GM10847 (cell line): ENCODE data around the gene CENPK.

Source experiments
- POLR2A ChIP-seq: IDR thresholded peaks from 2 replicates; pipeline ENCODE4 v1.6.1; 2011; ENCODE audit not compliant: insufficient read length; ENCODE audit errors: extremely low read depth

Gene CENPK

DNA sequence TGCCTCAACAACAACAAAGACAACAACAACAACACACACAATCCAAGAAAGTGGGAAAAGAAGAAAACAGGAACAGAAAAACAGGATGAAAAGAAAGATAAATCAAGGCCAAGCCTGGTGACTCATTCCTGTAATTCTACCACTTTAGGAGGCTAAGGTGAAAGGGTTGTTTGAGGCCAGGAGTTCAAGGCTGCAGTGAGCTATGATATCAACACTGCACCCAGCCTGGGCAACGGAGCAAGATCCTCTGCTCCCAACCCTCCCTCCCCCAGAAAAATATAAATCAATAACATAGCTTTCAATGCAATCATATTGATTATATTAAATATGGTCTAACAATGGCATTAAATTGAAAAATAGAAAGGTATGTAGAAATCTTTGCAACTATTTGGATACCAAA is 32.1 kb downstream of the CENPK start:
- no peak for TF ChIP-seq POLR2A

DNA sequence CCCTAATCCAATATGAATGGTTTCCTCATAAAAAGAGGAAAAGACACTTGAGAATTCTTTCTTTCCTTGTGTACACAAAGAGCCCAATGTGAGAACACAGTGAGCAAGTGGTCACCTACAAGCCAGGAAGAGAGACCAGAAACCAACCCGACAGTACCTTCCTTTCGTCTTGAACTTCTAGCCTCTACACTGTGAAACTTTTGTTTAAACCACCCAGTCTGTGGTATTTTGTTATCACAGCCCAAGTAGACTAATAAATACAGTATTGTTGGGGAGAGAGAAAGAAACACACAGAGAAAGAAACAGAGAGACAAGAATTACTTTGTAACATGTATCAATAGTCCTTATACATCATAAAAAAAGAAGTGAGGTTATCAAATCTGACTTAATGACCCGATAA is 37.2 kb downstream of the CENPK start:
- TF ChIP-seq POLR2A: no peak

- TF ChIP-seq POLR2A: no peak
These were observed 50.6 kb downstream of the CENPK start for GRCh38 chr5:65512170-65512937.

- no peak for TF ChIP-seq POLR2A
These were observed 54.0 kb downstream of the CENPK start for GRCh38 chr5:65508978-65509377.

DNA sequence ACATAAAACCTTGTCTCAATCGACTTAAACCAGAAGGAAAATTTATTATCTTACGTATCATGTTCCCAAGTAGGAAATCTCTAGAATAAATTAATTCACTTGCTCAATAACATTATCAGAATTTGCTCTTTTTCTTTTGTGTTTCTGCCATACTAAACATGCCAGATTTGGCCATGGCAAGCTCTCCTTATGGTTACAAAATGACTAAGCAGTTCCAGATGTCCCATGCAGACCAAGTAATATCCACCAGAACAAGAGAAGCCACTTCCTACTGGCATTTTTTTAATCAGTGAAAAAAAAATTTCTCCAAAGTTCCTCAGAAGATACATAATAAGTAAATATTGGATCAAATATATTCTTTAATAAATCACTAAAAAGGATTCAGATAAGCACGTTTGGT is 56.0 kb downstream of the CENPK start:
- no peak for TF ChIP-seq POLR2A

GRCh38 chr5:65489119-65489518 is 73.8 kb downstream of the CENPK start:
- TF ChIP-seq POLR2A: no peak

GRCh38 chr5:65485405-65485804 is 77.6 kb downstream of the CENPK start:
- TF ChIP-seq POLR2A: no peak

GRCh38 chr5:65483546-65484346 is 79.2 kb downstream of the CENPK start:
- TF ChIP-seq POLR2A: no peak

- TF ChIP-seq POLR2A: no peak
These were observed 80.0 kb downstream of the CENPK start for GRCh38 chr5:65482736-65483545.

- no peak for TF ChIP-seq POLR2A
These were observed 80.7 kb downstream of the CENPK start for GRCh38 chr5:65482296-65482735.

GRCh38 chr5:65481635-65482295 is 81.2 kb downstream of the CENPK start, which contains the start of gene ADAMTS6:
TSS of gene ADAMTS6 (minus strand) at chr5:65481920. CDS start at chr5:65473673, 8,247 bp downstream.
- TF ChIP-seq POLR2A: peak; percentile 28

DNA sequence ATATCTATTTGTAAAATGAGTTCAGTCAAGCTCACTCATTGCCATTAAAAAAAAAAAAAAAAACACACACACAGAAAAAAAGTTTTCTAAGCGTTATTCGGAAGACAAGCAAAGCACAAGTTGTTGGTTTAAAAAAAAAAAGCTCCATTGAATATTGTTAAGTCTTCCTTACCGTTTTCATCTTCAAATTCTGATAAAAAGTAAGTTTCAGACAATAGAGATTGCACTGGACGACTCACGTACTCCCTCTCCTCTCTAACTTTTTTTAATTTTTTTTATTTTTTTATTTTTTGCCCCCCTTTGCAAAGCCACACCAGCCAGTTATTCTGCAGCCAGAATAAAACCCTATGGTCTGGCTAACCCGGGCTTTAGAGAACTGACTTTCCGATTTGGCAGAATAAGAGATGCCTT is 81.8 kb downstream of the CENPK start:
- no peak for TF ChIP-seq POLR2A

- TF ChIP-seq POLR2A: no peak
These were observed 82.6 kb downstream of the CENPK start for GRCh38 chr5:65480306-65480865.

GRCh38 chr5:65479527-65479926 is 83.4 kb downstream of the CENPK start:
- TF ChIP-seq POLR2A: no peak
